Sigmoid colon (tissue), 7 donors: ENCODE measurements around the gene TAX1BP1. TPM values are rescaled to one million over a fixed set of nuclear protein-coding genes. Genes with fewer than 3 reads are reported as not detected.
"Not testable (repeated sequence)": the region's sequence is repeated elsewhere in the genome, so short reads cannot be mapped to it uniquely, and the experiment has no call there.

Experiments
- DNase-seq: peaks from one replicate; pipeline ENCODE4 v3.0.0-alpha.2; 2019
- H3K27ac ChIP-seq, 4 donors: fragments of 200-600 bp; sonication (generic); one replicate each; pipeline ENCODE4 v1.5.1; 2016 to 2019; ENCODE audit warnings: mild to moderate bottlenecking in 1 of 4
- H3K27me3 ChIP-seq, 3 donors: fragments of 200-600 bp; sonication (generic); one replicate each; pipeline ENCODE4 v1.5.1; 2019; ENCODE audit warnings: mild to moderate bottlenecking in 1 of 3
- H3K36me3 ChIP-seq, 4 donors: fragments of 200-600 bp; sonication (generic); one replicate each; pipeline ENCODE4 v1.5.1; 2016 to 2019
- H3K4me1 ChIP-seq, 4 donors: fragments of 200-600 bp; sonication (generic); one replicate each; pipeline ENCODE4 v1.5.1; 2017 to 2019
- H3K4me3 ChIP-seq, 4 donors: fragments of 200-600 bp; sonication (generic); one replicate each; pipeline ENCODE4 v1.5.1; 2017 to 2019; ENCODE audit warnings: mild to moderate bottlenecking in 2 of 4, moderate library complexity in 1 of 4
- H3K9me3 ChIP-seq, 4 donors: fragments of 200-600 bp in 3 of 4; sonication (generic) in 3 of 4; one replicate each; pipeline versions ENCODE4 v1.5.1 to v1.6.1; 2013 to 2019
- CTCF ChIP-seq, 4 experiments: fragments of 450-650 bp in 3 of 4; fragments of 200-600 bp in 1 of 4; IDR thresholded peaks; one replicate each; pipeline ENCODE4 v1.5.1; 2016 to 2019; ENCODE audit warnings: antibody characterized with exemption in 4 of 4, mild to moderate bottlenecking in 3 of 4, moderate library complexity in 2 of 4
- EP300 ChIP-seq, 4 donors: sonication (generic); formaldehyde crosslinking; IDR thresholded peaks; one replicate each; pipeline ENCODE4 v1.6.1; 2017; ENCODE audit warnings: antibody characterized with exemption in 4 of 4
- POLR2A ChIP-seq, 2 donors: fragments of 450-650 bp; IDR thresholded peaks; one replicate each; pipeline ENCODE4 v1.6.1; 2016; ENCODE audit warnings: antibody characterized with exemption in 2 of 2, mild to moderate bottlenecking in 2 of 2, moderate library complexity in 2 of 2
- POLR2AphosphoS5 ChIP-seq, 4 donors: sonication (generic); formaldehyde crosslinking; IDR thresholded peaks; one replicate each; pipeline ENCODE4 v1.6.1; 2017; ENCODE audit warnings: antibody characterized with exemption in 4 of 4
- WGBS, 2 donors: extraction: QIAGEN DNeasy Blood & Tissue Kit; methylation state at CpG; one replicate each; pipeline ENCODE4 v1.1.7; 2013; 5-methylcytosine and 5-hydroxymethylcytosine counted together
- intact Hi-C: fragments of 100-400 bp; cut with DNase I; formaldehyde crosslinking; loops from one replicate; pipeline ENCODE4 v1.15.1; 2023
- polyA plus RNA-seq, 3 donors: library from polyadenylated mRNA; stranded (reverse); fragments of 200-250 nt; gene quantifications; one replicate each; pipeline ENCODE4 v1.2.3, GENCODE V29; 2013
- total RNA-seq, 4 donors: library from RNA; depleted of rRNA; stranded (reverse); fragments of >200 nt; gene quantifications; one replicate each; pipeline ENCODE4 v1.1.0, GENCODE V29; 2016
- donor health status: healthy with polysubstance abuse.
- donor health status: Bipolar disorder and iron deficiency.
- donor health status: healthy.

Gene TAX1BP1
- total and polyA plus RNA-seq, 7 donors, result 72.7 to 170 (median 111) TPM

- H3K36me3 ChIP-seq, result no peaks in the 10 kb centered on the region
- 0% methylated on average over 49 of the region's 49 CpGs for WGBS, 2 donors
- peak overlapping the region; percentile 93 to 99 (median 97) for H3K27ac ChIP-seq
- peak overlapping the region; percentile 68 to 93 (median 90) for H3K4me3 ChIP-seq
- H3K27me3 ChIP-seq, result no peaks in the 10 kb centered on the region
- H3K4me1 ChIP-seq, result peaks cover 0 to 52% (median 37%) of the 10 kb centered on the region in 4 donors
- H3K9me3 ChIP-seq, result no peaks in the 10 kb centered on the region
- TF ChIP-seq POLR2AphosphoS5 (IDR thresholded peaks at IDR 0.05) (peak; percentile 77 to 95 (median 81)), EP300 (IDR thresholded peaks at IDR 0.05) (no peak), POLR2A (IDR thresholded peaks at IDR 0.05) (peak; percentile 52 to 63)
- intact Hi-C loops, result loop anchor here (1.0 to 5.0 kb wide), 3 partner anchors 78 to 538 kb away; partner anchors contain the start of genes HIBADH and HOXA13
- peak; percentile 91 for DNase-seq
These were observed 606 bp downstream of the TAX1BP1 start for GRCh38 chr7:27740449-27741086.

- H3K36me3 ChIP-seq, H3K4me3 ChIP-seq, DNase-seq, H3K27ac ChIP-seq, H3K27me3 ChIP-seq, H3K9me3 ChIP-seq: not testable (repeated sequence)
- WGBS, 2 donors, result 58 to 74% methylated on average over 8 to 11 of the region's 11 CpGs
- H3K4me1 ChIP-seq, result peaks cover 0 to 68% (median 44%) of the 10 kb centered on the region in 4 donors
- intact Hi-C loops, result loop anchor here (5.0 kb wide), 2 partner anchors 280 to 540 kb away; partner anchors contain the start of gene HOXA13
These were observed 2.2 kb downstream of the TAX1BP1 start for GRCh38 chr7:27742091-27742710.

- intact Hi-C loops, result no loop called here
- no peak overlapping the region for H3K4me3 ChIP-seq
- peaks cover 0 to 17% (median 3%) of the 10 kb centered on the region in 4 donors for H3K36me3 ChIP-seq
- H3K27ac ChIP-seq, result peak overlapping the region in 3 of 4 donors; percentile 12 to 41 (median 36)
- H3K27me3 ChIP-seq, result no peaks in the 10 kb centered on the region
- TF ChIP-seq POLR2AphosphoS5 (IDR thresholded peaks at IDR 0.05), result no peak
- TF ChIP-seq POLR2A (IDR thresholded peaks at IDR 0.05), result no peak
- peak; percentile 22 to 73 (median 52) for TF ChIP-seq CTCF (IDR thresholded peaks at IDR 0.05)
- TF ChIP-seq EP300 (IDR thresholded peaks at IDR 0.05), result no peak
- 8 to 24% methylated on average over 2 of the region's 2 CpGs for WGBS, 2 donors
- H3K9me3 ChIP-seq, result no peaks in the 10 kb centered on the region
- H3K4me1 ChIP-seq, result peaks cover 0 to 73% (median 42%) of the 10 kb centered on the region in 4 donors
- DNase-seq, result no peak
These were observed 5.2 kb downstream of the TAX1BP1 start for GRCh38 chr7:27745064-27745583.

GRCh38 chr7:27746486-27746885 lies 6.5 kb downstream of the TAX1BP1 start:
- Histone ChIP-seq H3K4me3 (no peak overlapping the region), H3K9me3 (no peaks in the 10 kb centered on the region), H3K36me3 (peaks cover 0 to 31% (median 8%) of the 10 kb centered on the region in 4 donors), H3K4me1 (peaks cover 0 to 66% (median 36%) of the 10 kb centered on the region in 4 donors), H3K27me3 (no peaks in the 10 kb centered on the region), H3K27ac (no peak overlapping the region)
- no peak for TF ChIP-seq POLR2AphosphoS5 (IDR thresholded peaks at IDR 0.05)
- DNase-seq, result no peak
- intact Hi-C loops, result no loop called here

- H3K9me3 ChIP-seq, result no peaks in the 10 kb centered on the region
These were observed 7.0 kb downstream of the TAX1BP1 start for GRCh38 chr7:27746978-27747377.

GRCh38 chr7:27747589-27748368 lies 7.8 kb downstream of the TAX1BP1 start:
- WGBS, 2 donors, result 74 to 84% methylated on average over 4 of the region's 4 CpGs
- TF ChIP-seq POLR2A (IDR thresholded peaks at IDR 0.05) (no peak), EP300 (IDR thresholded peaks at IDR 0.05) (no peak), POLR2AphosphoS5 (IDR thresholded peaks at IDR 0.05) (no peak), CTCF (IDR thresholded peaks at IDR 0.05) (no peak)
- Histone ChIP-seq H3K9me3 (no peaks in the 10 kb centered on the region), H3K27me3 (no peaks in the 10 kb centered on the region), H3K27ac (peak overlapping the region in 1 of 4 donors; percentile 5), H3K4me3 (no peak overlapping the region), H3K4me1 (peaks cover 0 to 54% (median 28%) of the 10 kb centered on the region in 4 donors), H3K36me3 (peaks cover 0 to 42% (median 9%) of the 10 kb centered on the region in 4 donors)
- DNase-seq, result no peak
- intact Hi-C loops, result no loop called here

More at GRCh38 chr7:27746978-27747377, 7.0 kb downstream of the TAX1BP1 start:
- no peaks in the 10 kb centered on the region for H3K27me3 ChIP-seq
- TF ChIP-seq POLR2AphosphoS5 (IDR thresholded peaks at IDR 0.05) (no peak), POLR2A (IDR thresholded peaks at IDR 0.05) (no peak)
- WGBS, 2 donors, result 90 to 91% methylated on average over 1 of the region's 1 CpG
- H3K36me3 ChIP-seq, result peaks cover 0 to 35% (median 9%) of the 10 kb centered on the region in 4 donors
- no peak overlapping the region for H3K4me3 ChIP-seq
- intact Hi-C loops, result no loop called here
- peak overlapping the region in 1 of 4 donors; percentile 5 for H3K27ac ChIP-seq
- no peak for DNase-seq
- H3K4me1 ChIP-seq, result peaks cover 0 to 62% (median 33%) of the 10 kb centered on the region in 4 donors
